HG03354 (cell line): ENCODE data around the gene SPDYA.

Experiments
- ATAC-seq: cut with Tn5 transposase; IDR thresholded peaks from one replicate; pipeline ENCODE4 v1.9.1; 2021; ENCODE audit warnings: mild to moderate bottlenecking; ENCODE audit not compliant: unreplicated experiment, poor library complexity, severe bottlenecking

SPDYA gene

DNA sequence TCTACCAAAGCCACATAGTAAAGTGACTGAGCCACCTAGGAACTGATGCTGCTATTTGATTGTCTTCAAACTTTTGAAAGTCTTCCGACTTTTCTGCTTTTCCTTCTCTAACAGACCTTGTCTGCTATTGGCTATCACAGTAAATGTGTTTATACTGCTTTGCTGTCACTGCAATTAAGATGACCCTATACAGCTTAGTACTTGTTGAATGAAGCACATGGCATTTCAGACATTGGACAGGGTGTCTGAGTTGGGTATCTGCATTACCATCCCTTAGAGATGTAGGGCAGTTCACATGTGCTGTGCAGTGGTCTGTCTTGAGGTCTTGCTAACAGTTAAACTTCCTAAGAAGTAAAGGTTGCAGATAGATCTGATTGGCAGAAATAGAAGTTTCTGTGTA is 87.4 kb downstream of the SPDYA start:
- ATAC-seq: no peak
